Measurements from ENCODE around the gene LRRC75B. TPM values are rescaled to one million over a fixed set of nuclear protein-coding genes. Genes with fewer than 3 reads are reported as not detected.

The LRRC75B gene
- total and polyA plus RNA-seq, 9 of the 15 experiments (the other 6 are each of a cell fraction or from before 2014, with no cell fraction given): 0.10 to 2.8 (median 1.0) TPM; not detected in 1

DNA sequence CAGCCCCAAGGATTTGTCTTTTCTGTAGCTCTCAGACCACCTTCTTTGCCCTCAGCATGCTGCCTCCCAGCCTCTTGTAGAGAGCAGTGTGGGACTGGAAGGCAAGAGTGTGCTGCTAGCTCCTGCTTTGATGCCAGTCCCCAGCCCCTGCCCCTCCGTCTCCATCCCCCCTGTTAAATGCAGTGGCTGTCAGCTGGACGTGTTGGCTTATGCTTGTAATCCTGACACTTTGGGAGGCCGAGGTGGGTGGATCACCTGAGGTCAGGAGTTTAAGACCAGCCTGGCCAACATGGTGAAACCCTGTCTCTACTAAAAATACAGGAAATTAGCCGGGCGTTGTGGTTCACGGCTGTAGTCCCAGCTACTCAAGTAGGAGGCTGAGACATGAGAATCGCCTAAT is 21.6 kb downstream of the LRRC75B start:
- TF ChIP-seq SMARCA4 (IDR thresholded peaks at IDR 0.05) (no peak), CCAR2 (IDR thresholded peaks at IDR 0.05; ENCODE audit: low read depth, low read length) (no peak), ZNF695 (CRISPR knock-in tag; IDR thresholded peaks at IDR 0.05) (no peak), BCOR (IDR thresholded peaks at IDR 0.05) (no peak), PRMT5 (CRISPR knock-in tag; IDR thresholded peaks at IDR 0.05) (no peak), MBD2 (IDR thresholded peaks at IDR 0.05; ENCODE audit: borderline replicate concordance, low read depth) (no peak), GMEB1 (CRISPR knock-in tag; IDR thresholded peaks at IDR 0.05) (no peak), ZFP1 (CRISPR knock-in tag; IDR thresholded peaks at IDR 0.05) (no peak), ERF (CRISPR knock-in tag; IDR thresholded peaks at IDR 0.05) (no peak), SIN3A (IDR thresholded peaks at IDR 0.05; ENCODE audit: borderline replicate concordance in 2 of 2, control insufficient read depth in 1 of 2, low read depth in 2 of 2, low read length in 2 of 2) (no peak), BMI1 (IDR thresholded peaks at IDR 0.05; ENCODE audit: low read length) (no peak)
- TF ChIP-seq, protein P1, sequence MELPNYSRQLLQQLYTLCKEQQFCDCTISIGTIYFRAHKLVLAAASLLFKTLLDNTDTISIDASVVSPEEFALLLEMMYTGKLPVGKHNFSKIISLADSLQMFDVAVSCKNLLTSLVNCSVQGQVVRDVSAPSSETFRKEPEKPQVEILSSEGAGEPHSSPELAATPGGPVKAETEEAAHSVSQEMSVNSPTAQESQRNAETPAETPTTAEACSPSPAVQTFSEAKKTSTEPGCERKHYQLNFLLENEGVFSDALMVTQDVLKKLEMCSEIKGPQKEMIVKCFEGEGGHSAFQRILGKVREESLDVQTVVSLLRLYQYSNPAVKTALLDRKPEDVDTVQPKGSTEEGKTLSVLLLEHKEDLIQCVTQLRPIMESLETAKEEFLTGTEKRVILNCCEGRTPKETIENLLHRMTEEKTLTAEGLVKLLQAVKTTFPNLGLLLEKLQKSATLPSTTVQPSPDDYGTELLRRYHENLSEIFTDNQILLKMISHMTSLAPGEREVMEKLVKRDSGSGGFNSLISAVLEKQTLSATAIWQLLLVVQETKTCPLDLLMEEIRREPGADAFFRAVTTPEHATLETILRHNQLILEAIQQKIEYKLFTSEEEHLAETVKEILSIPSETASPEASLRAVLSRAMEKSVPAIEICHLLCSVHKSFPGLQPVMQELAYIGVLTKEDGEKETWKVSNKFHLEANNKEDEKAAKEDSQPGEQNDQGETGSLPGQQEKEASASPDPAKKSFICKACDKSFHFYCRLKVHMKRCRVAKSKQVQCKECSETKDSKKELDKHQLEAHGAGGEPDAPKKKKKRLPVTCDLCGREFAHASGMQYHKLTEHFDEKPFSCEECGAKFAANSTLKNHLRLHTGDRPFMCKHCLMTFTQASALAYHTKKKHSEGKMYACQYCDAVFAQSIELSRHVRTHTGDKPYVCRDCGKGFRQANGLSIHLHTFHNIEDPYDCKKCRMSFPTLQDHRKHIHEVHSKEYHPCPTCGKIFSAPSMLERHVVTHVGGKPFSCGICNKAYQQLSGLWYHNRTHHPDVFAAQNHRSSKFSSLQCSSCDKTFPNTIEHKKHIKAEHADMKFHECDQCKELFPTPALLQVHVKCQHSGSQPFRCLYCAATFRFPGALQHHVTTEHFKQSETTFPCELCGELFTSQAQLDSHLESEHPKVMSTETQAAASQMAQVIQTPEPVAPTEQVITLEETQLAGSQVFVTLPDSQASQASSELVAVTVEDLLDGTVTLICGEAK (IDR thresholded peaks at IDR 0.05): no peak
- TF ChIP-seq, protein P1 (CRISPR knock-in tag; IDR thresholded peaks at IDR 0.05): no peak
- TF ChIP-seq, protein P2, sequence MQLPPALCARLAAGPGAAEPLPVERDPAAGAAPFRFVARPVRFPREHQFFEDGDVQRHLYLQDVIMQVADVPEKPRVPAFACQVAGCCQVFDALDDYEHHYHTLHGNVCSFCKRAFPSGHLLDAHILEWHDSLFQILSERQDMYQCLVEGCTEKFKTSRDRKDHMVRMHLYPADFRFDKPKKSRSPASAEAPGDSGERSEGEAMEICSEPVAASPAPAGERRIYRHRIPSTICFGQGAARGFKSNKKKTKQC (CRISPR knock-in tag; IDR thresholded peaks at IDR 0.05): no peak
- in situ Hi-C loops (cut with MboI) (no loop called here), intact Hi-C loops (cut with micrococcal nuclease) (no loop called here)
- CTCF ChIA-PET (ENCODE audit: low intra/inter-chr PET ratio): no interaction called here
- H2AFZ ChIP-seq (ENCODE audit: low read depth, low read length): no peak overlapping the region
- no peak for FAIRE-seq
- H3K27me3 ChIP-seq (ENCODE audit: control insufficient read depth in 2 of 2, insufficient read depth in 2 of 2, low read length in 2 of 2): no peaks in the 10 kb centered on the region
- H3K9ac ChIP-seq (ENCODE audit: insufficient read depth in 1 of 2, low read depth in 2 of 2, low read length in 2 of 2): no peak overlapping the region
- DNase-seq (ENCODE audit: extremely low read depth in 1 of 4, low spot score in 3 of 4): no peak
- no peak for ATAC-seq
- H3K4me3 ChIP-seq: no peak overlapping the region
- H3K79me2 ChIP-seq (ENCODE audit: control insufficient read depth, insufficient read depth, low read length): peaks cover 18% of the 10 kb centered on the region
- no peaks in the 10 kb centered on the region for H3K4me1 ChIP-seq (replicated peaks in 1 of 2; ENCODE audit: control insufficient read depth in 2 of 2, insufficient read depth in 2 of 2, low read length in 2 of 2)
- no peak overlapping the region for H3K27ac ChIP-seq (ENCODE audit: extremely low read depth, low read depth, low read length)
- peaks cover 71% of the 10 kb centered on the region for H3K36me3 ChIP-seq (ENCODE audit: control insufficient read depth, insufficient read depth, low read length)
- H4K20me1 ChIP-seq (replicated peaks; ENCODE audit: control insufficient read depth, insufficient read depth, low read length): peaks cover 7% of the 10 kb centered on the region; the same call in 1 of the 2 replicates
- POLR2A ChIA-PET: interaction anchor here (0.6 to 1.3 kb wide), 3 partner anchors 15 to 19 kb away, joined by 3 to 5 read pairs (median 3); partner anchors contain the start of gene SNRPD3
- BruUV-seq (replicated peaks): no TSS peak
- no peaks in the 10 kb centered on the region for H3K9me3 ChIP-seq (replicated peaks; ENCODE audit: control insufficient read depth, insufficient read depth, low read depth, low read length)
- H3K4me2 ChIP-seq (ENCODE audit: insufficient read depth, low read length): no peak overlapping the region
- no peaks in the 10 kb centered on the region for H3K9me1 ChIP-seq (ENCODE audit: control insufficient read depth, insufficient read depth, low read length)
- WGBS (ENCODE audit: insufficient coverage, low coverage, missing lambda C conversion rate): 95% methylated on average over 7 of the region's 7 CpGs
